GM19351 (cell line): ENCODE results near the gene METTL27.
"Not testable (repeated sequence)": the region's sequence is repeated elsewhere in the genome, so short reads cannot be mapped to it uniquely, and the experiment has no call there.

Experiments
- ATAC-seq: cut with Tn5 transposase; IDR thresholded peaks from one replicate; pipeline ENCODE4 v1.9.1; 2021; ENCODE audit warnings: mild to moderate bottlenecking, moderate library complexity; ENCODE audit not compliant: unreplicated experiment

METTL27 gene

DNA sequence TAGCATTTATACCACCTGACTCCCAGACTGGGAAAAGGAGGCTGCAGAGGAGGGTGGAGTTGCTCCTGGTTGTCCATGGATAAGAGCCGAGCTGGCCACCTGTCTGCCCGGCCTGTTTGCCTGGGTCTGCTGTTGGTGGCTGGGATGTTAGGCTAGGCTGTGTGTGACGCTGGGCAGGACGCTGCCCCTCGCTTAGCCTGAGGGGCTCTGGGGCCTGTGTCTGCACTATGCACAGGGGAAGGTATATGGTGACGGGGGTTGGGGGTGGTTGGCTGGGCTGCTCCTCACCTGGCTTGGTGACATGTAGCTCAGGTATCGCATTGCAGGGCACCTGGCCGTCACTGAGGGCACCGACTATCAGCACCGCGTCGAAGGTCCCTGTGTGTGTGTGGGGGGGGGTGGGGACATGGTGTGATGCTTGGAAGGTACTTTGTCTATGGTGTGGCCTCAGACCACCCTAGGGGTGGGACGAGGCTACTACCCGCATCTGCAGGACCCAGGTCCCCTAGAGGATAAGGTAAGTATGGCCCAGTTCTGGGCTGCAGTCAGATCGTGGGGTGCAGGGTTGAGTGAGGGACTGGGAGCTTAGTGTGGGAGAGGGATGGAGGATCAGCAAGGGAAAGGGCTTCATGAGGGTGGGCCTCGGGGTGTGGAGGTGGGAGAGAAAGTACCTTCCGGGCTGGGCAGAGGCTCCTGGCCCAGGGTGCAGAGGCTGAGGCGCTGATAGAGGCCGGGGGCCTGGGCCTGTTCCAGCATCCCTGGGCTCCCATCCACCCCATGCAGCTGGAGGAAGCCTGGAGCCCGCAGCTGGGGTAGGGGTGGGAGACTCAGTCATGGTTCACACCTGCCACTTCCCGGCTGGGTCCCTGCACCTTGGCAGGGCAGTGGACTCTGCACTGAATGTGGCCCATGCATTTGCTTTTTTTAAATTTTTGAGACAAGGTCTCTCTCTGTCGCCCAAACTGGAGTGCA, 2.3 kb downstream of the METTL27 start:
- no peak for ATAC-seq

DNA sequence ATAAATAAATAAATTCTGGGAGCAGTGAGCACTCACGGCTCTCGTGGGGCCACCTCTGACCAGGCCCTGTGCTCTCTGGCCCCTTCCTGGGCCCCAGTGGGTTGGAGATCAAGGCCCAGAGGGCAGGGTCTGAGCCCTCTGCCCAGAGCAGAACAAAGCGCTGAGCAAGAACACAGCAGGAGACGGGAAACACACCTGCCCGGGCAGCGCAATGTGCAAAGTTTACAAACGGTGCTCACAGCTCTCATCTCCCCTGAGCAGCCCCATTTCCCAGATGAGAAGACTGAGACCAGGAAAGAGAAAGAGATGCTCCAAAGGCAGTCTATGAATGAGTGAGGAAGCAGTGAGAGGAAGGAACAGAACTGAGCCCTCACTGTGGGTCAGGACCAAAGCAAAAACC, 3.0 kb downstream of the METTL27 start:
- ATAC-seq, result no peak

DNA sequence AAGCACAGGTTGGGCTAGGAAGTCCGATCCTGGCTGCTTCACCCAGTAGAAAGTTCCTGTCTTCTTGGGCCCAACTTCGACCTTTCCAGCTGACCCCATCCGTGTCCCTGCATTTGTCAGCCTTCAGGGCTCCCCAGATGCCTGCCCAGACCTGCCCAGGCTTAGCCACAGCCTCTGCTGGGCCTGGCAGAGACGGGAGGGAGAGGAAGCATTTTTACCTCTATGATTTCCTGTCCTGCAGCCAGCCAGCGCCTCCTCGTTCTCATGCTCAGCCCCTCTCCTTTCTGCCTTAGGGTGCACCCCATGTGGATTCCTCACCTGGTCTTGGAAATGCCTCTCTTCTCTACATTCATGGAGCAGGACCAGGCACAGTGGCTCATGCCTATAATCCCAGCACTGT, 3.7 kb downstream of the METTL27 start:
- ATAC-seq, result no peak

DNA sequence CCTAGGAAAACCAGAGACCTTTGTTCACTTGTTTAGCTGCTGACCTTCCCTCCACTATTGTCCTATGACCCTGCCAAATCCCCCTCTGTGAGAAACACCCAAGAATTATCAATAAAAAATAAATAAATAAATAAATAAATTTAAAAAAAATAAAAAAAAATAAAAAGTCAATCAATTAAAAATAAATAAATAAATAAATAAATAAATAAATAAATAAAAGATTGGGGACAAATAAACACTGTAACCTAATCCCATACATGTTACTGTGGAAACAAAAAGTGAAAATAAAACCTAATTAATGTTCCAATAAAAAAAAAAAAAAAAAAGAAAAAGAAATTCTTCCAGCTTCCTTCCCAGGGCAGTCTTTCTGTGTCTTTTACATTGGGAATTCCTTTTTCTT, 5.1 kb downstream of the METTL27 start:
- ATAC-seq, result not testable (repeated sequence)

DNA sequence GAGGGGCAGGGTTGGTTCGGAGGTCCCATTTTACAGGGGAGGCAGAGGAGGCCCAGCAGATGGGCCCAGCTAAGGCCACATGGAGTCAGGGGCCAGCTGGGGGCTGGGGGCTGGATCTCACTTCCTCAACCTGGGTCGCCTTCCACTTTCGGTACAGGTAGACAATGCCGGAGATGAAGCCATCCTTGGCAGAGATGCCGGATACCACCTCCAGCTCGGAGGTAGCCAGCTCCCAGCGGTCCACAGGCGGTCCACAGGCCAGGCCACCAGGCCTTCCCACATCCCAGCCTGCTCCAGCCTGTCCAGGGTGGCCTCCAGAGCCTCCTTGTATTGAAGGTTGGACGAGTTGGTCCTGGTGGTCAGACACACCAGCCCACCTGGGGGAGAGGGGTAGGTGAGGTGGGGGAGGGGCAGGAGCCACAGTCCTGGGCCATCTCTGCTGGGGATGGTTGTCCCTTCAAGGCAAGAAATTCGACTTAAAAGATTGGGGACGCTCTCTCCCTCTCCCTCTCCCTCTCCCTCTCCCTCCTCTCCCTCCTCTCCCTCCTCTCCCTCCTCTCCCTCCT, 7.6 kb downstream of the METTL27 start:
- ATAC-seq, result no peak

DNA sequence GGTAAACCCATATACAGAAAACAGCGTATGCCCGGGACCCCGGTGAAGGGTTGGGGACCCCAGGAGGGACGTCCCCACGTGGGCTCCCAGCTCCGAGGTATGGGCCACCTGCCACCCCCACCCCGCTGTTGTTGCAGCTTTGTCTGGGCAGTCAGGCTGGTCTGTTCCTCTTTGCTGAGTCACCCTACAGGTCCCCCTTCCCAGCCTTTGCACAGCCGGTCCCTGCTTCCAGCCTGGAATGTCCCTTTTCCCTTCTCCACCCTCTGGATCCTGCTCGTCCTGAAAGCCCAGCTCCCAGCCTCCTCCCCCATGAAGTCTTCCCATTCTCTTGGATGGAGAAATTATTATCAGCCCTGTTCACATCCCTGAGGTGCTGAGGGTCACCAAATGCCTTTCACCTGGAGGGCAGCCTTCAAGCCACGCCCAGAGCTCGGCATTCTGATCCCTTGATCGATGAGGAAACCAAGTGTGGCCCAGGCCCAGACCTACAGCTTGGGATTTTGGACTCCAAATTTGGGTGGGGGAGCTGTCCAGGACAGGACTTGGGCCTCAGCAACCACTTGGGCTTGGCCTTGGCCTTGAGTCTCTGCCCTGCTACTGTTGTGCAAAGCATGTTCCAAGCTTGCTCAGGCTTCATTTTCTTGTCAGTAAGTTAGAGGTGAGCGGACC, 8.9 kb downstream of the METTL27 start:
- ATAC-seq, result no peak

DNA sequence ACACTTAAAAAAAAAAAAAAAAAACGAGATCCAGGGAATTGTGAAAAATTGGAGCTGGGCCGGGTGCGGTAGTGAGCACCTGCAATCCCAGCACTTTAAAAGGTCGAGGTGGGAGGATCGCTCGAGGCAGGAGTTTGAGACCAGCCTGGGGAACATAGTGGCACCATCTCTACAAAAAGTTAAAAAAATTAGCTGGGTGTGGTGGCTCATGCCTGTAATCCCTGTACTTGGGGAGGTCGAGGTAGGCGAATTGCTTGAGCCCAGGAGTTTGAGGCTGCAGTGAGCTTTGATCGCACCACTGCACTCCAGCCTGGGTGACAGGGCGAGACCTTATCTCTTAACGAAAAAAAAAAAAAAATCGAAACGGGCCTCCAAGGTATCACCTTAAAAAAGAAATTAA, 9.5 kb downstream of the METTL27 start:
- no peak for ATAC-seq

DNA sequence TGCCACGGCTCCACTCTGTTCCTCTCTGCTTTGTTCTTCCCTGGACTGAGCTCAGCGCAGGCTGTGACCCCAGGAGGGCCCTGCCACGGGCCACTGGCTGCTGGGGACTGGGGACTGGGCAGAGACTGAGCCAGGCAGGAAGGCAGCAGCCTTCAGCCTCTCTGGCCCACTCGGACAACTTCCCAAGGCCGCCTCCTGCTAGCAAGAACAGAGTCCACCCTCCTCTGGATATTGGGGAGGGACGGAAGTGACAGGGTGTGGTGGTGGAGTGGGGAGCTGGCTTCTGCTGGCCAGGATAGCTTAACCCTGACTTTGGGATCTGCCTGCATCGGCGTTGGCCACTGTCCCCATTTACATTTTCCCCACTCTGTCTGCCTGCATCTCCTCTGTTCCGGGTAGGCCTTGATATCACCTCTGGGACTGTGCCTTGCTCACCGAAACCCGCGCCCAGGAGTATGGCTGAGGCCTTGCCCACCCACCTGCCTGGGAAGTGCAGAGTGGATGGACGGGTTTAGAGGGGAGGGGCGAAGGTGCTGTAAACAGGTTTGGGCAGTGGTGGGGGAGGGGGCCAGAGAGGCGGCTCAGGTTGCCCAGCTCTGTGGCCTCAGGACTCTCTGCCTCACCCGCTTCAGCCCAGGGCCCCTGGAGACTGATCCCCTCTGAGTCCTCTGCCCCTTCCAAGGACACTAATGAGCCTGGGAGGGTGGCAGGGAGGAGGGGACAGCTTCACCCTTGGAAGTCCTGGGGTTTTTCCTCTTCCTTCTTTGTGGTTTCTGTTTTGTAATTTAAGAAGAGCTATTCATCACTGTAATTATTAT, 10.3 kb downstream of the METTL27 start:
- no peak for ATAC-seq

DNA sequence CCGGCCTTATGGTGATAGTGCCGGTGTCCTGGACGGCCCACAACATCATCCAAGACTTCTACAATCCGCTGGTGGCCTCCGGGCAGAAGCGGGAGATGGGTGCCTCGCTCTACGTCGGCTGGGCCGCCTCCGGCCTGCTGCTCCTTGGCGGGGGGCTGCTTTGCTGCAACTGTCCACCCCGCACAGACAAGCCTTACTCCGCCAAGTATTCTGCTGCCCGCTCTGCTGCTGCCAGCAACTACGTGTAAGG, 10.8 kb downstream of the METTL27 start:
- no peak for ATAC-seq

DNA sequence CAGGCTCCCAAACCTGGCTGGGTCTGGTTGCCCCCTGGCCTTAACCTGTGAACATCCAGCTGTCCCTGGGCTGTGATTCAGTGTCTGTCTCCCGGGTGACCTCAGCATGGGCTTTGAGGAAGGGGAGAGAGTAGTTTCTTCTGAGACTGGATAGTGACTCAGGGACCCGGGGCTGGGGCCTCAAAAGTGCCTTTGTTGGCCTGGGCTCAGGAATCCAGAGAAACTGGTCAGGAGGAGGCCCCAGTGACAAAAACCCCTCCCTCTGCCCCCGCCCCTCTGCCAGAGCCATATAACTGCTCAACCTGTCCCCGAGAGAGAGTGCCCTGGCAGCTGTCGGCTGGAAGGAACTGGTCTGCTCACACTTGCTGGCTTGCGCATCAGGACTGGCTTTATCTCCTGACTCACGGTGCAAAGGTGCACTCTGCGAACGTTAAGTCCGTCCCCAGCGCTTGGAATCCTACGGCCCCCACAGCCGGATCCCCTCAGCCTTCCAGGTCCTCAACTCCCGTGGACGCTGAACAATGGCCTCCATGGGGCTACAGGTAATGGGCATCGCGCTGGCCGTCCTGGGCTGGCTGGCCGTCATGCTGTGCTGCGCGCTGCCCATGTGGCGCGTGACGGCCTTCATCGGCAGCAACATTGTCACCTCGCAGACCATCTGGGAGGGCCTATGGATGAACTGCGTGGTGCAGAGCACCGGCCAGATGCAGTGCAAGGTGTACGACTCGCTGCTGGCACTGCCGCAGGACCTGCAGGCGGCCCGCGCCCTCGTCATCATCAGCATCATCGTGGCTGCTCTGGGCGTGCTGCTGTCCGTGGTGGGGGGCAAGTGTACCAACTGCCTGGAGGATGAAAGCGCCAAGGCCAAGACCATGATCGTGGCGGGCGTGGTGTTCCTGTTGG, 11.4 kb downstream of the METTL27 start, which contains the start of gene CLDN4:
Gene CLDN4 (plus strand): TSS at position 316 of the 903 bp plus-strand sequence. CDS start 206 bp downstream, at position 522.
- no peak for ATAC-seq

DNA sequence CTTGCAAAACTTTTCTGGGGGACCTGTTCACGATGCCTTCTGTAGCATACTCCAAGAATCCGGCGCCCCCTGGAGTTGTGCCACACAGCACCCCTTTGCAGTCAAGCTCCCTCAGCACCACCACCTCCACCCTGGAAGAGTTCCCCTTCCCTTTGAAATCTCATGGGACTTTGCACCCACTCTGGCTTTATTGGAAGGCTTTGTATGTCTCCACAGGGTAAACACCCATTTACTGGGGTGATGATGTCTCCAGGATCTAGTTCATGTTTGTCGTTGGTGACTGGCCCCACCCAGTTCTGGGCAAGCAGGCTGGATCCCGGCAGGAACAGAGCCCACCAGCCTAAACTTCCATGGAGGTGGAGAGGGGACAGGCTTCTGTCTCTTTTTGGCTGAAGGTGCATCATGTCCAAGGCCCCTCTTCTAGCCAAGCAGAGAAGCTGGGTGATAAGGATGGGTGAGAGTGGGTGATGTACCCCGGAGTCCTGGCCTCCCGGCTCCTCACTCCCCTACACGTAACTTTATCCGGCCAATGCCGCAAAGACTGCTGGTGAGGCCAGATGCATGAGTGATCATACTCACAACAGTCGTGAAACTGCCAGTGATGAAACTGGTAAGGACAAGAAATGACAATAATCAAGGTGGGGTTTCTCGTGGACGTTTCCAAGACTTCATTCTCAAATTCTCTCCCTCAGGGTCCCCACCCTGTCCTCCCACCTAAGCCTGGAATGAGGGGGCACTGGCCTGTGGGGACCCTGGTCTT, 12.2 kb downstream of the METTL27 start:
- no peak for ATAC-seq

DNA sequence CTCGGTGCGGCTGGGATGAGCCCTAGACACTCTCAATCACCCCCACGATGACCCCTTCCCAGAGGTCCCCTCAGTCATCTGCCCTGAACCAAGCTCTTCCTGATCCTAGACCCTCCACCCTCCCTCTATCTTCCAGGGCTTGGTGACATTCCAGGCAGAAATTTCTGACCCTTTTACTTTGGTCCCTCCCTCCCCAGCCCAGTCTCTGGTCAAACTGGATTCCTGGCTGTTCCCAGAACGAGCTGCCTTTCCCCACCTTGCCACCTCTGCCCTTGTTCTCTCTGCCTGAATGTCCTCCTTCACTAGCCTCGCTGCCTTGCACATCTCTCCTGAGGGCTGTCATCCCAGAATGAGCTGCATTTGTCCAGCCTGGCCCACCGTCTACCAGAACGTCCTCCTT, 12.8 kb downstream of the METTL27 start:
- ATAC-seq, result no peak

DNA sequence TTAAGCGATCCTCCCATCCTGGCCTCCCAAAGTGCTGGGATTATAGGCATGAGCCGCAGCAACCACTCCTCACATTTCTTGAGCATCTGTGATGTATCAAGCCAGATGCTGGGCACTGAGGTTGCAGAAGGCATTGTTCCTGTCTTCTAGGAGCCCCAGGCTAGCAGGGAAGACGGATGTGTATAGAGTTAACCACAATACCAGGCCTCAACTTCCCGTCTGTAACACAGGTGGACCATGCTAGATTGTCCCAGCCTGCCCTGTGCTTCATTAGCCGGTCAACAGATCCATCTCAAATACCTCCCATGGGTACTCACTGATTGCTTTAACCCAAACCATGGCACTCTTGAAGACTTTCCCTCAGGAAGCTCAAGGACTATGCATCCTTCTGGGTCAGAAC, 13.3 kb downstream of the METTL27 start:
- no peak for ATAC-seq

DNA sequence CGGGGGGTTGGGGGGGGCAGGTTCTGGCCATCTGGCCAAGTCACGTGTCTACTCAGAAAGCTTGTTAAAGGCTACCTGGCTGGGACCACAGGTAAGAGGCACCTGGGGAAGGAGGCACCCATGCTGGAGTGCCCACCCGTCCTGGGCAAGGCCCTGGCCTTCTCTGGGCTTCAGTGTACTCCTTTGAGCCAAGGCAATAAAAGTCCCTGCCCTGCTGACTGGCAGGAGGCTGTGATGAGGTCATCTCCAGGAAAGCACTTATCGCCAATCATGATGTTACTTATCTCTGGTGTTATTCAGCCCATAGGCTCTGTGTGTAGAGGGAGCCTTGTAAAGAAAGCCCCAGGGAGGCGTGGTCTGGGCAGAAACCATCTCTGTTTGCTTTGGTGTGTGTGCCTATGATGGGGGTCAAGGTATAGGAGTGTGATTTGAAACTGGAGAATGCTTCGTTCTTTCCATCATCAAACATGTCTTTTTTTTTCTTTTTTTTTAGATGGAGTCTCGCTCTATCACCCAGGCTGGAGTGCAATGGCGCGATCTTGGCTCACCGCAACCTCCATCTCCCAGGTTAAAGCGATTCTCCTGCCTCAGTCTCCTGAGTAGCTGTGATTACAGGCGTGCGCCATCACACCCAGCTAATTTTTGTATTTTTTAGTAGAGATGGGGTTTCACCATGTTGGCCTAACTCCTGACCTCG, 14.1 kb downstream of the METTL27 start:
- ATAC-seq, result no peak

DNA sequence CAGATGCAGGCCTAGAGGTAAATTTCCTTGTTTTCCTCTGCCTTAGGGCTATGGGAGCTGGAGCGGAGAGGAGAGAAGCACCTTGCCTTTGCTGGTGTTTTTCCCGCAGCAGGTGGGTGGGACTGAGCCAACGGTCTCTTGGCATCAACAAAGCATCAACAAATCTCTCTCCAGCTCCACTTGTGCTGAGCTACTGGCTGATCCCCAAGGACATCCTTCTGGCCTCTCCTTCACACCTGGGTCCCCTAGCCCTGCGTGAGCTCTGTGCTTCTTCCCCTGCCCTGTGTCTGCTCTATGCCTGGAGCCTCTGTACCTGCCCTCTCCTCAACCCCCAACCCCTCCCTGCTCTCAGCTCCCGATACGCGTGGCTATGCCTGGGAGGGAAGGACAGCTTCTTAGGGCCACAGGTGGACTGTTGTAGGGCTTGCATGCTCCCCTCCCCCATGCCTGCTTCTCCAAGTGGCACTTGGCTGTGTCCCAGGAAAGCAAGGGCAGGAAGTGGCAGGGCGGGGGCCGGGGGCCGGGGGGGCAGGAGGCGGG, 14.7 kb downstream of the METTL27 start:
- no peak for ATAC-seq

DNA sequence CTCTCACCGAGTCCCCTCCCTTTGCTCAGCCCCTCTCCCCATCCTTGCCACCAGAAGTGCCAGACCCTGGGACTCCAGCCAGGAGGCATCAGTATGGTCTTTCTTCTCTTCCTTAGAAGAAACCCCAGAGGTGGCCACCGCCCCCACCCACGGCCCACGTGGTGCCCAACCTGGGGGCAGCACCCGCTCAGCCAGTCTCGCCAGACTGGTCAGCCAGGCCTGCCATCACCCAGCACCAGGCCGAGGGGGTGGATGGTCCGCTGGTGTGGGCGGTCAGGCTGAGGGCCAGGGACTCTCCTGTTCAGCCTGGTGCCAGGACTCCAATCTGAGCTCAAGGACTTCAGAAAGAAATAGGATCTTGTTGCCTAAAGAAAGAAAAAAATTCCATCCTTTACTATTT, 17.3 kb downstream of the METTL27 start:
- no peak for ATAC-seq

DNA sequence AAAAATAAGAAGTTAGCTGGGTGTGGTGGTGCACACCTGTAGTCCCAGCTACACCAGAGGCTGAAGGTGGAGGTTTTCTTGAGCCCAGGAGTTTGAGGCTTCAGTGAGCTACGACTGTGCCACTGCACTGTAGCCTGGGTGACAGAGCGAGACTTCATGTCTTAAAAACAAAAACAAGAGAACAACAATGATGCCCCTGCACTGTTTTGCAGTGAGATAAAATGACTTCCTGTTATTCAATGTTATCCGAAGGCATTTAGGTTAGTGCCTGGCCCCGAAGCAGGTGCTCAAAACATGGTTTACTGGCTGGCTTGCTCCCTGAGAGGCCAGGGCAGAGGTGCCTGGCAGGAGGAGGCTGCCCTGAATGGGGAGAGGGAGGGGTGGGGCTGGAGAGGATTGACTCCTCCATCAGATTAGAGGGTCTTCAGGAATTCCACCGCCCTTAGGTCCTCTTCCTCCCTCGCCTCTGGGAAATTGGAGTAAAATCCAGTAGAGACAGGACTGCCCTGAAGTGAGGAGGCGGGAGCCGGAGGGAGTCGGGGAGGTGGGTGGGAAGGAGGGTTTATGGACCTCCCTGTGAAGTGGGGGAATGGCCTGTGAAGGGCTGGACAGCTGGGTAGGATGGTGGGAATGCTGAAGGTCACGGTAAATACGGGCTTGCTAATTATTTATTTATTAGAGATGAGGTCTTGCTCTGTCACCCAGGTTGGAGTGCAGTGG, 18.3 kb downstream of the METTL27 start:
- ATAC-seq, result no peak

DNA sequence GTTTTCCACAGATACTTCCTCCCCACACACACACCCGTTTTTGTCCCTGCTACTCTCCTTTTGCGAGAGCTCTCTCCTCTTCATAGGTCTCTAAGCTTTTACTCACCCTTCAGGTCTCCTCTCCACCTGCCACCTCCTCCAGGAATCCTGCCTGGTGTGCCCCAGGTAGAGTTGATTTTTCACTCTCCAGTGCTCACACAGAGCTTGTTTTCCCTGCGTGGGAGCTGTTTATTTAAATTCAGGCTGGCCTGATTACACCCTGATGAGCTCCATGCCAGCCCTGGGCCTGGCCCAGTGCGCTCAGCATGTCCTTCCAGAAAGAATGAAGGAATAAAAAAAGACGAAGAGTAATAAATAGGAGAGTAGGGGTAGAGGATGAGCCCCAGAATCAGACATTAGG, 19.1 kb downstream of the METTL27 start:
- ATAC-seq, result no peak
